Muscle of leg (tissue), 11 donors: ENCODE results near the gene EPS8L2. TPM values are rescaled to one million over a fixed set of nuclear protein-coding genes. Genes with fewer than 3 reads are reported as not detected.
"Not testable (repeated sequence)": the region's sequence is repeated elsewhere in the genome, so short reads cannot be mapped to it uniquely, and the experiment has no call there.

ENCODE experiments used
- DNase-seq: peaks from one replicate; pipeline ENCODE4 v3.0.0; 2013
- H3K27ac ChIP-seq: one replicate; pipeline ENCODE4 v1.5.1; 2013; ENCODE audit warnings: mild to moderate bottlenecking, low read length, control low read depth
- H3K27me3 ChIP-seq: one replicate; pipeline ENCODE4 v1.6.1; 2013; ENCODE audit warnings: low read length; ENCODE audit not compliant: control insufficient read depth, insufficient read depth
- H3K36me3 ChIP-seq: one replicate; pipeline ENCODE4 v1.6.1; 2013; ENCODE audit warnings: low read length; ENCODE audit not compliant: control insufficient read depth, insufficient read depth
- H3K4me1 ChIP-seq: one replicate; pipeline ENCODE4 v1.6.1; 2013; ENCODE audit warnings: low read length; ENCODE audit not compliant: control insufficient read depth, insufficient read depth
- H3K4me3 ChIP-seq: one replicate; pipeline ENCODE4 v1.5.1; 2013; ENCODE audit warnings: low read length, control low read depth
- H3K9me3 ChIP-seq: replicated peaks from 2 replicates; pipeline ENCODE4 v1.6.1; 2013; ENCODE audit warnings: low read depth, low read length; ENCODE audit not compliant: control insufficient read depth
- WGBS: methylation state at CpG from one replicate; pipeline ENCODE4 v1.1.5; 2013; ENCODE audit warnings: missing lambda C conversion rate; ENCODE audit not compliant: insufficient coverage; 5-methylcytosine and 5-hydroxymethylcytosine counted together
- polyA plus RNA-seq, 8 donors: library from polyadenylated mRNA; unstranded; fragments of 120-200 nt; gene quantifications; one replicate each; pipeline versions ENCODE4 v1.2.1 to v1.2.3, GENCODE V29; 2013; ENCODE audit warnings: inconsistent platforms in 1 of 8, low replicate concordance in 1 of 8; ENCODE audit not compliant: insufficient read length in 8 of 8, insufficient read depth in 1 of 8
- total RNA-seq: library from RNA; stranded (reverse); fragments of 120-200 nt; gene quantifications from one replicate; pipeline ENCODE4 v1.2.4, GENCODE V29; 2013

Gene EPS8L2
- total and polyA plus RNA-seq, 9 donors: 1.5 to 14.1 (median 2.0) TPM

GRCh38 chr11:737899-738298 lies 31.9 kb downstream of the EPS8L2 start:
- not testable (repeated sequence) for DNase-seq, H3K9me3 ChIP-seq, H3K4me3 ChIP-seq, H3K4me1 ChIP-seq, H3K27ac ChIP-seq, H3K36me3 ChIP-seq
- peaks cover 19% of the 10 kb centered on the region for H3K27me3 ChIP-seq
- WGBS: 42% methylated on average over 3 of the region's 10 CpGs

DNA sequence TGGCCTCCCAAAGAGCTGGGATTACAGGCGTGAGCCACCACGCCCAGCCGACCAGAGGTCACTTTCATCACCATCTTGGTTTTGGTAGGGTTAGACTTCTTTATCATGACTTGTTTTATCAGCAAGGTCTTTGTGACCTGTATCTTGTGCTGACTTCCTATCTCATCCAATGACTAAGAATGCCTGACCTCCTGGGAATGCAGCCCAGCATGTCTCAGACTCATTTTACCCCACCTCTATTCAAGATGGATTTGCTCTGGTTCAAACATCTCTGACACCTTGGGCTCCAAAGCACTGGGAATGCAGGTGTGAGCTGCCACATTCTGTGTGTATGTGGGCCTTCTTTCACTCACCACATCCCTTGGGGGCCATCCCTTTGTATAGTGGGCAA lies 36.1 kb downstream of the EPS8L2 start:
- Histone ChIP-seq H3K9me3 (no peaks in the 10 kb centered on the region), H3K4me3 (no peak overlapping the region), H3K27ac (no peak overlapping the region), H3K36me3 (no peaks in the 10 kb centered on the region), H3K4me1 (peaks cover 4% of the 10 kb centered on the region), H3K27me3 (peaks cover 9% of the 10 kb centered on the region)
- DNase-seq: no peak
- 96% methylated on average over 3 of the region's 3 CpGs for WGBS

DNA sequence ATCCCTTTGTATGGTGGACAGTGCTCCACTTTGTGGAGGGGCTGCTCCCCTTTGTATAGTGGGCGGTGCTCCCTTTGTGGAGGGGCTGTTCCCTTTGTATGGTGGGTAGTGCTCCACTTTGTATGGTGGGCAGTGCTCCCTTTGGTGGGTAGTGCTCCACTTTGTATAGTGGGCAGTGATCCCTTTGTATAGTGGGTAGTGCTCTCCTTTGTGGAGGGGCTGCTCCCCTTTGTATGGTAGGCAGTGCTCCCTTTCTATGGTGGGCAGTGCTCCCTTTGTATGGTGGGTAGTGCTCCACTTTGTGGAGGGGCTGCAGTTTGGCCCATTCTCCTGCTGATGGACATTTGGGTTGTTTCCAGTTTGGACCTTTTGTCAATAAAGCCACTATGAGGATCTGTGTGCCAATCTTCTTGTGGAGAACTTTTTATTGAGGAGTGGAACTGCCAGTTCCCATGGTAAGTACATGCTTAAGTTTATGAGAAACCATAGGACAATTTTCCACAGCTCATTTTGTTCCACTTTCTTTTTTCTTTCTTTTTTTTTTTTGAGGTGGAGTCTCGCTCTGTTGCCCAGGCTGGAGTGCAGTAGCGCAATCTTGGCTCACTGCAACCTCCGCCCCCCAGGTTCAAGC lies 36.7 kb downstream of the EPS8L2 start:
- peaks cover 4% of the 10 kb centered on the region for H3K4me1 ChIP-seq
- H3K36me3 ChIP-seq: no peaks in the 10 kb centered on the region
- H3K27me3 ChIP-seq: peaks cover 4% of the 10 kb centered on the region
- 100% methylated on average over 1 of the region's 4 CpGs for WGBS
- no peak overlapping the region for H3K27ac ChIP-seq
- no peak for DNase-seq
- no peak overlapping the region for H3K4me3 ChIP-seq
- no peaks in the 10 kb centered on the region for H3K9me3 ChIP-seq

DNA sequence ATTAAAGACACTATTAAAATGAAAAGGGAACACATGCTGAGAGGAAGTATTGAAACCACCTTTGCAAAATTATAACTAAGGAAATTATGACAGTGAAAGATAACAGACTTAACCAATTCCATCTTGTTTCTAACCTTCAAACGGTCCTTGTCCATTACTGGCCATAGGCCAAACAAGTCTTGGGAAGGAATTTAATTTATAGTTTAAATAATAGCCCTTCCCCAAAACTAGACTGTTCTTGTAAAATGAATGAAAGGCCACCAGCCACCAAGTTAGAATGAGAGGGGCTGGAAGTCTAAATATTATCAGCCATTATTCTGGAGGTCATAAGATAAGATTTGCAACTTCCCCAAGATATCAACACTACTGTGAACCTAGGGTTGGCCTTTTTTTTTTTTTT lies 39.4 kb downstream of the EPS8L2 start:
- Histone ChIP-seq H3K36me3 (no peaks in the 10 kb centered on the region), H3K9me3 (no peaks in the 10 kb centered on the region), H3K27me3 (no peaks in the 10 kb centered on the region), H3K4me3 (no peak overlapping the region), H3K4me1 (peaks cover 17% of the 10 kb centered on the region), H3K27ac (no peak overlapping the region)
- DNase-seq: no peak
- WGBS: no CpG with 5 or more reads among the region's 1 CpG

GRCh38 chr11:746289-747157 lies 40.5 kb downstream of the EPS8L2 start:
- Histone ChIP-seq H3K4me3 (peak overlapping the region; percentile 66), H3K9me3 (no peaks in the 10 kb centered on the region), H3K27ac (no peak overlapping the region), H3K36me3 (no peaks in the 10 kb centered on the region), H3K27me3 (no peaks in the 10 kb centered on the region), H3K4me1 (peaks cover 17% of the 10 kb centered on the region)
- DNase-seq: no peak
- WGBS: 26% methylated on average over 40 of the region's 46 CpGs

DNA sequence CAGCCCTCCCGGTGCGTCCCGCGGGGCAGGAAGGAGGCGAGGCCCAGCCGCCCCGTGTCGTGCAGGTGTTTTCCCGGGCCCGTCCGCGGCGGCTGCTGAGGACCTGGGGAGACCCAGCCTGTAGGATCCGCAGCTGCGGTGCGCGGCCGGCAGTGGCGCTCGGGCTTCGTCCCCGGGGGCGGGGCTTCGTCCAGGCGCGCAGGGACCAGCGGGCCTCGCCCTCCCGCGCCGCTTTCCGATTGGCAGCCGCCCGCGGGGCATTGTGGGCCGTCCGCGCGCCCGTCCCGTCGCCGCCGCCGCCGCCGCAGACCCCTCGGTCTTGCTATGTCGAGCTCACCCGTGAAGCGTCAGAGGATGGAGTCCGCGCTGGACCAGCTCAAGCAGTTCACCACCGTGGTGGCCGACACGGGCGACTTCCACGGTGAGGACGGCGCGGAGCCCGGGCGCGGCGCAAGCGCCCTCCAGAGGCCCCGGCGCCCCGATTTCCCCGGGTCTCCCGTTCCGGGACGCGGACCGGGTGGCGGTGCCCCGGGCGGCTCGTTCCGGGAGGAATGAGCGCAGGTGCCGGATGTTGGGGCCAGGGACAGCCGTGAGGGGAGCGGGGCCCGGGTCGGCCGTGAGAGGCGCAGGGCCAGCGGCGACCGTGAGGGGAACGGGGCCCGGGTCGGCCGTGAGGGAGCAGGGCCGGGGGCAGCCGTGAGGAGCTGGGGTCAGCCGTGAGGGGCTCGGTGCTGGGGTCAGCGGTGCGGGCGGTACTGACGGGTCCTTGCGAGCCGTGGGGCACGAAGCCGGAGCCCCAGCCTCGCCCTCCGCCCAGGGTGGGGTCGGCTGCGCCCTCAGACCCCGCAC lies 41.4 kb downstream of the EPS8L2 start, which contains the start of gene TALDO1:
TSS of gene TALDO1 (plus strand) at position 307 of the 849 bp plus-strand sequence. CDS start at position 325, 18 bp downstream.
- under 1% methylated on average over 110 of the region's 112 CpGs for WGBS
- H3K36me3 ChIP-seq: no peaks in the 10 kb centered on the region
- DNase-seq: peak; percentile 94
- peak within 1 kb of the TSS; percentile 7 for H3K27ac ChIP-seq
- H3K4me3 ChIP-seq: peak within 1 kb of the TSS; percentile 66
- H3K27me3 ChIP-seq: no peaks in the 10 kb centered on the region
- peaks cover 17% of the 10 kb centered on the region for H3K4me1 ChIP-seq
- no peaks in the 10 kb centered on the region for H3K9me3 ChIP-seq

- no peak for DNase-seq
- H3K4me1 ChIP-seq: peaks cover 17% of the 10 kb centered on the region
- H3K36me3 ChIP-seq: no peaks in the 10 kb centered on the region
- H3K9me3 ChIP-seq: no peaks in the 10 kb centered on the region
- WGBS: 5% methylated on average over 15 of the region's 18 CpGs
- H3K4me3 ChIP-seq: peak overlapping the region; percentile 66
- no peaks in the 10 kb centered on the region for H3K27me3 ChIP-seq
- peak overlapping the region; percentile 7 for H3K27ac ChIP-seq
Observed at GRCh38 chr11:748007-748359, 42.0 kb downstream of the EPS8L2 start.

DNA sequence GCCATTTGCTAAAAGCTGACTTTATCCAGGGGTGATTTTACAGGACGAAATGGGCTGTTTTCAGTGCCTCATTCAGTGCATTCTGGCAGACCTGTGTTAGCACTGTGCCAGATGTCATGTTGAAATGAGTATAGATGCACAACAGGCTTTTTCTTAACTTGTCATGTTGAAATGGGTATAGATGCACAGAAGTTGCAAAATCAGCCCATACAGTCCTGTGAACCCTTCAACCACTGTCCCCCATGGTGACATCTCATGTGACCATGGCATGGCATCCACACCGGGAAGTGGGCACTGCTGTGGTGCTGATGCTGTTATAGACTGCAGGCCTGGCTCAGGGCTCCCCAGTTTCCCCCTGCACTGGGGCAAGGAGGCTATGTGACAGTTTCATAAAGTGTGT lies 43.7 kb downstream of the EPS8L2 start:
- Histone ChIP-seq H3K4me1 (peaks cover 17% of the 10 kb centered on the region), H3K36me3 (no peaks in the 10 kb centered on the region), H3K27ac (no peak overlapping the region), H3K27me3 (no peaks in the 10 kb centered on the region), H3K9me3 (no peaks in the 10 kb centered on the region), H3K4me3 (no peak overlapping the region)
- 40% methylated on average over 1 of the region's 2 CpGs for WGBS
- DNase-seq: no peak

GRCh38 chr11:760236-760635 lies 54.2 kb downstream of the EPS8L2 start:
- no peaks in the 10 kb centered on the region for H3K27me3 ChIP-seq

More at GRCh38 chr11:760236-760635, 54.2 kb downstream of the EPS8L2 start:
- no peaks in the 10 kb centered on the region for H3K9me3 ChIP-seq
- no peak overlapping the region for H3K4me3 ChIP-seq
- no peaks in the 10 kb centered on the region for H3K4me1 ChIP-seq
- H3K36me3 ChIP-seq: peaks cover 70% of the 10 kb centered on the region
- no peak overlapping the region for H3K27ac ChIP-seq
- no peak for DNase-seq
